ENCODE data around the gene CAV1.
A peak's percentile ranks its signal among the peaks of the same experiment; 100 is the strongest.

The CAV1 gene

DNA sequence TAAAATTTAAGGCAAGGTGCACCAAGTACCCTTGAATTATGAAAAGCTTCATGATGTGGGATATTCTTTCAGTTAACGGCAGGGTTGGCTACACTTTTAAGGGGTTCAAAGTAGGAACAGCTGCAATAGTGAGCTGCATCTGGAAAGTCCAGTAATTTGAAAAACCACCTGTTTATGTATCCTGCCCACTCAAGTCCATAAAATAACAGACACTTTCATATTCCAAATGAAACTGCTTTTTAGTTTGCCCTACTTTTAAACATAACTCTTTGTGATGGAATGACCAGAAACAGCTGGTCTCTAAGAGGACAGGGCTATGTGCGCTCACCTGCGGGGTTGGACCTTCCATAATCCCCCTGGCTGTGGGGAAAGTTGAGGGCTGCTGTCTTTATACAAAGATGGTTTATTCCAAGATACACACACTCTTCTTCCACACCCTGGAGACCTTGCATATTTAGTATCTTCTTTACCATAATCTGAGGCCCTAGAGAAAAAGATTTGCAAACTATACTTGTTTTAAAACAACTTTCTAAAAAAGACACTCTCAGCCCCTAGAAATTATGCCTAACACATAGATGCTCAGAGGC lies 7.4 kb downstream of the CAV1 start:
- DNase-seq, result no peak

GRCh38 chr7:116534790-116535189 lies 10.0 kb downstream of the CAV1 start:
- DNase-seq, result no peak

GRCh38 chr7:116535416-116535815 lies 10.6 kb downstream of the CAV1 start:
- DNase-seq, result no peak

DNA sequence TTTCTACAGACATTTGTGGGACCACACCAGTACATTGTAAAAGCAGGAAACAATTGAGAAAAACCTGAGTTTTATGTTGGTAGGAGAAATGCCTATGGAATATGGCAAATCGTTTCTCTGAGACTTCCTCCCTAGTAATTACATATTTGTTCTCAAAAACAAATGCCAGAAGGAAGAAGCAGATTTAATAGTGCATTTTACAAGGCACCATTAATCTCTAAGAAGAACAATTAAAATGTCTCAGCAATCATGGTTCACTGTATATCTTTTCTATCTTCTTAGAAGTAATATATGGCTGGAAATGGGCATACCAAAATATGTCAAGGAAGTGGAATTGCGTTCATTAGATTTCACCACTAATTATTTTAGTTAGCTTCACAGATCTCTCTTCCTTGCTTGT lies 13.3 kb downstream of the CAV1 start:
- no peak for DNase-seq

GRCh38 chr7:116539879-116540278 lies 15.0 kb downstream of the CAV1 start:
- DNase-seq, result no peak

DNA sequence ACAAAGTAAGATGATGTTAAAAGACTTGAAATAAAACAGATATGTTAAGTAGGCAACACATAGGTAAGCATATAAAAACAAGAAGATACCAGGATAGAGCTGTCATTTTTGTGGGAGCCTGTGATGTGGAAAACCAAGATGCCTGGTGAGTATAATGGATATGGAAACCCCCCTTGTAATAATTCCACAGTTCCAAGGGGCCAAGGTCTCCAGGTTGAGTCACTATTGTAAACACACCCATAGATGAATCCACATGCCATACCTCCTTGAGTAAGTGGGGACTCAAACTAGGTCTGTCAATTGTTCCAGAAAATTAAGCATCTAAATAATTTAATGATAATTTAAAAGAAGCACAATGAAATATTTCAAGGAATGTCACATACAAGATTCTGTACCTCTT lies 15.9 kb downstream of the CAV1 start:
- no peak for DNase-seq

DNA sequence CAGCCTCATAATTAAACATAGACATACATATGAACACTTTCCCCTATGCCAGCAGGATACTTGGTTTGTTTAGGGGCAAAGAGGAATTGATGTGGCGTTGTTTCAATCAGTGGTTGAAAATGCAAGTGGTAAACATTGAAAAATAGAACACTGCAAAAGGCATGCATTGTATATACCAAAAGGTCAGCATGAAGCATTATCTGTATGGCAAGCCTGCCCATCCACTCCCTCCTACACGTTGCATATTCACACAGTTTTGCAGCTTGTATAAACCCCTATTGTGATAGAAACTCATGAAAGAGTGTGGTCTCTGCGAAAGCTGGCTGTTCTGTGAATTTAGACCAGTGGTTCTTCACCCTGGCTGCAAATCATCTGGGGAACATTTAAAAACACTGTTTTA lies 17.1 kb downstream of the CAV1 start:
- no peak for DNase-seq

GRCh38 chr7:116542618-116543017 lies 17.8 kb downstream of the CAV1 start:
- DNase-seq, result peak; percentile 64

DNA sequence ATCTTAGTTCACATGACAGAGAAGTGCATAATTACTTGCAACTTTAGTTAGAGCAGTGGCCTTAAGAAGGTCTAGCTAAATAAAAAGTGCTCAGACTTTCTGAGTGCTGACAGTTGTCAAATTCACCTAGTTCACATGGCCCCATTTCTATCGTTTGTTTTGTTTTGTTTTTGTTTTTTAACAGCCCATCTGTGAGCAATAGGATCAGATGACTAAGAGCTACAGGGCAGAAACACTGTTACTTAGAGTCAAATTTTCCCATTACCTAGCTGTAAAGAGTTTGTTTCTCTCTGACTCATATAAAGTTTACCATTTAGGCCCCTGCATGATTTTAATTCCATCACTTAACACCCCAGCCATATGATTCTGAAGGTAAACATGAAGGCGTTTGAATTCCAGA lies 18.8 kb downstream of the CAV1 start:
- no peak for DNase-seq

DNA sequence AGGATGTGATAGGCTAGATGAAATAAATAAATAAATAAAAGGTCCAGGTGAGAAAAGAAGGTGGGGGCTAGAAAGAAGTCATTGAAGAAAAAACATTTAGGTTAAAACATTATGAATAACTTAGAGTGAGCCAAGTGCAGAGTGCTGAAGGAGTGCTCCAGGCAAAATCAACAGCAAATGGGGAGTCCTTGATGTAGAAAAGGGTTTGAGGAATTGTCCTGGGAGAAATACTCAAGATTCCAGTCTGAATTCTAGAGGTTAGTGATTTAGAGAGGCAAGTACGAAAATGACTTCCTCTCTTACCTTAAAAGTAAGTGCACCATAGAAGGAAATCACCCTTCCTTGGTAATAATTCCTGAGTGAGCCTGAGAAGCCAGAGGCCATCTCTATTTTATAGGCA lies 19.7 kb downstream of the CAV1 start:
- peak; percentile 60 for DNase-seq

DNA sequence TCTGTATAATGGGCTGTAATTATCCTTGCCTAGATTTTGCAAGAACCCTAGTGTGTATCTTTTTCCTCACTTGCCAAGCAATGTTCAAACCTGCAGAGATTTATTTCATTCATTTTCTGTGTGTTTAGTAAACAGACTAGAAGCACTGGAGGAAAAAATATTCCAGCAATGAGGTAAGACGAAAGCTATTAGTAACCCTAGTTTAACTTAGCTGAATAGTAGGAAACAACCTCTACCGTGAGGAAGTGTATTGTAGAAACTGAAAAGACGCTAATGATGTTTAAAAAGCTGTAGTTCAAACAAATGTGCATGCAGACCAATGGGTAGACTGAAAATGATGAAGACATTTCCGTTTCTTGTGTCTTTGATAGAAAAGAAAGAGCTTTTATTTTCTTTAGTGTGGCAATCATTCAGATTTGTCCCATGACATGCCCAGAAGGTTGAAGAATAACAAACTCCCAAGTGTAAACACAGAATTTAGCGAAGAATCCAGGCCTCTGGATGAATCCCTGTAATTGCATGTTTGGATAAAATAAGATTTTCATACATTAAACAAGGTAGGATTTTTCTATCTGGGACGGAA lies 20.7 kb downstream of the CAV1 start:
- no peak for DNase-seq

- DNase-seq, result no peak
Observed at GRCh38 chr7:116546054-116546453, 21.2 kb downstream of the CAV1 start.

DNA sequence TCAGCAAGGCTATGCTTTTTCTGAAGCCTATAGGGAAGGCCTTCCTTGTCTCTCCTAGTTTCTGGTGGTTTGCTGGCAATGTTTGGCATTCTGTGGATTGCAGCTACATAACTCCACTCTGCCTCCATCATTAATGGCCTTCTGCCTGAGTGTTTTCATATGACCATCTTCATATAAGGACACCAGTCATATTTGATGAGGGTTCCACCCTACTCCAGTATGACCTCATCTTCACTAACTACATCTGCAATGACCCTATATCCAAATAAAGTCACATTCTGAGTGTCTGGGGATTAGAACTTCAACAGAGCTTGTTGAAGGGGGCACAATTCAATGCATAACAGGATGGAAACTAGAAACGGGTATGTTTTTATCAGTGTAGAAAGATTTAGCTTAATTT lies 22.1 kb downstream of the CAV1 start:
- no peak for DNase-seq

GRCh38 chr7:116547347-116547746 lies 22.5 kb downstream of the CAV1 start:
- DNase-seq, result no peak

GRCh38 chr7:116548506-116548905 lies 23.7 kb downstream of the CAV1 start:
- DNase-seq, result no peak

DNA sequence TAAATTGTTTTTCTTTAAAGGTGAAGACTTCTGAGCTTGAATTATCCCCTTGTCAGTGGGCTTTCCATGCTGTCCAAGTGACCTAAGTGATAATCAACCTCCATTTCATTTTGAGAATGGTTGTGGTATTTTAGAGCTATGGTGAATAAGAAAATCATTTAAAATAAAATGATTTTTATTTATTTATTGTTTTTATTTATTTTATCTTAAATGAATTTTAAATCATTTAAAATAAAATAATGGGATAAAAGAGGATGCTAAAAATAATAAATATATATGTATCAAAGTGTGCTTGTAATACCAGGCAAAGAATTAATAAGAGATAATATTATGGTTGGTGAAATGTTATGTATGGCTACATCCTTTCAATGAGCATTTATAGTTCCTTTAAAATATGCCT lies 24.5 kb downstream of the CAV1 start:
- DNase-seq, result no peak

DNA sequence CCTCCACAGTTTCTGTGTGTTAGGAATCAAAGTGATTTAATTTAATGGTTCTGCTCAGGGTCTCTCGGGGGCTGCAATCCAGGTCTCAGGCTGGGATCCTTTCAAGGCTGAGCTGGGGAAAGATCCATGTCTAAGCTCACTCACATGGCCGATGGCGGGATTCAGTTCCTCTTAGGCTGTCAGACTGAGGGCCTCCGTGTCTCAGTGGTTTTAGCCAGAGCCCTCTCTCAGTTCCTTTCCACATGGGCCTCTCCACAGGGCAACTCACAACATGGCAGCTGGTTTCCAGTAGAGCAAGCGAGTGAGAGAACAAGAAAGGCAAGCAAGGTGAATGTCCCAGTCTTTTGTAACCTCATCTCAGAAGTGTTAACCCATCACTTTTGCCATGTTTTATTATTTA lies 26.9 kb downstream of the CAV1 start:
- DNase-seq, result no peak

- no peak for DNase-seq
Observed at GRCh38 chr7:116552602-116553001, 27.8 kb downstream of the CAV1 start.

DNA sequence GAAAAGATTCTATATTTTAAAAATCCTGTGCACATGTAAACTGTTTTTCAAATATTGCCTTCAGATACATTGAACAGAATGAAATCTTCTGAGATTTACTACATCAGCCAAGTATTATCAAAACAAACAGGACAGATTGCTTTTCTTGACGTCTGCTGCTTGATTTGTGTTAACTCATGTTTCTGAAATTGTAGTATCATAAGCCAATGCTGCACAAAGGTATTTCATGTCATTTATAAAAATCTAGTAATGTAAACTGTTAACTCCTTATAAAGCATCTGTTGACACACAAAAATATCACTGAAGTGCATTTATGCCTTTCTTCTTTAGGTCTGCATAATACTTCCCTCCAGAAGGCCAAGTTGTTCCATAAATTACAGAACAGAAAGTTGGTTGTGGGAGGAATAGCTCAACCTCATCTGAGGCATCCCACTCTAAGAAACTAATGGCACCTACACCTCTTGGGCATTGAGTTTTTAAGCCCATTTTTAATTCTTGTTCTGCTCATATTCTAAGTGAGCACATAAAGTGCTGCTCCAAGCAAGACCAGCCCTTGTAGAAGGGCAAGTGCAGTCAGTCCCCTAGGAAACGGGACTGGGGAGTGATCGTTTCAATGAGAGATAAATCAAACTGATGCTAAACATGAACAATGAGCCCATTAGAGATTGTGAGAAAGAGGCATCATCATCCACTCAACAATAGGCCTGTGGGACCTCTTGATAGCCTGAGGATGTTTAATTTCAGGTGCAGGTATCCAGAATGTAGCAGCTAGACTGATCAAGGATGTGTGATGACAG lies 28.5 kb downstream of the CAV1 start:
- no peak for DNase-seq

DNA sequence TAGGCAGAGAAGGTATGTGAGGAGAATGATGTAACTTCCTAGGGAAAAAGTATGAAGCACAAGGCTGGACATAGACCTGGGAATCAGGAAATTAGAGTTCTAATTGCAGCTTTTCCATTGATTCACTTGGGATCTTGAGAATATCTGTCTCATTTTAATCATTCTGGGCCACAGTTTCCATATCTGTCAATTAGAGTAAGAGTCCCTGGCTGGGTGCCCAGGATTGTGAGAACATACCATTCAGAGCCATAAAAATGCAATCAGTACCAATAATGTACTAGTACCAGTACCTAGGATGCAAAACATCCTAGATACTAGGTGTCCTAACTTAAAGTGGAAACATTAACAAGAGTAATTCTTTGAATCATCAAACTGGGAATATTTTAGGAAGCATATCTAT lies 29.6 kb downstream of the CAV1 start:
- DNase-seq, result no peak

GRCh38 chr7:116554911-116555310 lies 30.1 kb downstream of the CAV1 start:
- no peak for DNase-seq

- DNase-seq, result no peak
Observed at GRCh38 chr7:116557066-116557585, 32.3 kb downstream of the CAV1 start.

DNA sequence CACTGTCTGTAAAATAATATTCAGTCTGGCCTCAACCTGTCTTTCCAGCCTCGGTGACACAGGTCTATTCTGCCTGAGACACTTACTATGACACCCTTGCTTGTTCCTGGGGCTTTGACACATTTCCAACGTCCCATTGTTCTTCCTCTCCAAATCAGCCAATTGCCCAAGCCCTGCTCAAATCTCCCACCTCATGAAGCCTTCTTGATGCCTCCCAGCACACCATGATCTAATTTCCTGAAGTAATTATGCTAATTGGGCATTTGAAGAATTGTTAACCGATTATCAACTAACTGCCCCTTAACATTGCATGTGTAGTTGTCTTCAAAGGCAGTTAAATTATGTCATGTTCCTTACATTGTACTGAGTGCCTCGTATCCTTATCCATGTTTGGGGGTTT lies 33.1 kb downstream of the CAV1 start:
- DNase-seq, result no peak
